GM19397 (cell line): ENCODE measurements around the gene ISYNA1.
A peak's percentile ranks its signal among the peaks of the same experiment; 100 is the strongest.

ENCODE experiments used
- ATAC-seq: cut with Tn5 transposase; IDR thresholded peaks from one replicate; pipeline ENCODE4 v1.9.1; 2021; ENCODE audit warnings: mild to moderate bottlenecking, moderate library complexity; ENCODE audit not compliant: unreplicated experiment

ISYNA1 gene

DNA sequence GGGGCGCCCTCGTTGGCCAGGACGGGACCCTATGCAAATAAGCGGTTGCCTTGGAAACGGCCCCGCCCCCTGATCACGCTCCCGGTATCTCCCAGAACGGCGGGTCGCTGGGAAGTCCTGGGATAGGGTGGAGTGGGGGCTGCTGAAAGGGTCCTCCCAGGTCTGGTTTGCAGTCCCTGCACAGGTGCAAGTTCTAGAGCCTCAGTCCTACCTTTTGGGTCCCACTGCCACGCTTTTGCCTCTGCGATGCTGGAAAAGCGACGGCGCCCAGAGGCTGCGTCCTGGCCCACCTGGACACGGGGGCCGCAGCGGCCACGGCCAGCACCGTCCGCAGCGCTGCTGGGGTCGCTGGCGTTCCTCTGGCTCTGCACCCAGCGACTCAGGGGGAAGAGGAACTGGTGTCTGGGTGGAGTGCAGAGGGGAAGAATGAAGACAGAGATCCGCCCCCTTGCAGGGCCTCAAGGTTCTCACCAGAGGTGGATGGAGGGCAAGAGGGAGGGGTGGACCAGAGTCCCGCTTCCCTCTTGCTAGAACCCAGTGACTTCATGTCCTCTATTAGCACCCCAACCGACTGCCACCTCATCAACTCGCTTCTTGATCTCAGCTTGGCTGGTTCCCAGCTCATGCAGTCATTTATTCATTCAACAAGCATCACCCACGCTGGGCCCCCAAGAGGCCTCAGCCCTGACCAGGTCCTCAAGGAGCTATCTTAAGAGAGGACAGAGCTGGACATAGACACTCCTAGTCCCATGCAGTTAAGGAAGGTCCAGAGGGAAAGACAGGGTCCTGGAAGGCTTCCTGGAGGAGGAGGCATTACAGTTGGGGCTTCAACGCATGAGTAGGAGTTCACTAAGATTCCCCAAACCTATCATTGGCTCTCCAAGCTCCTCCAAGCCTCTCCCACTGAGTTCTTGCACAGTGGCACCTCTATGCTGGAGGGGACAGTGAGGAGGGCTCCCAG lies 40.4 kb downstream of the ISYNA1 start, which contains the start of gene LRRC25:
Gene LRRC25, minus strand, starts transcription at position 381 of the 961 bp plus-strand sequence. CDS start 659 bp downstream, outside the sequence.
- no peak for ATAC-seq

DNA sequence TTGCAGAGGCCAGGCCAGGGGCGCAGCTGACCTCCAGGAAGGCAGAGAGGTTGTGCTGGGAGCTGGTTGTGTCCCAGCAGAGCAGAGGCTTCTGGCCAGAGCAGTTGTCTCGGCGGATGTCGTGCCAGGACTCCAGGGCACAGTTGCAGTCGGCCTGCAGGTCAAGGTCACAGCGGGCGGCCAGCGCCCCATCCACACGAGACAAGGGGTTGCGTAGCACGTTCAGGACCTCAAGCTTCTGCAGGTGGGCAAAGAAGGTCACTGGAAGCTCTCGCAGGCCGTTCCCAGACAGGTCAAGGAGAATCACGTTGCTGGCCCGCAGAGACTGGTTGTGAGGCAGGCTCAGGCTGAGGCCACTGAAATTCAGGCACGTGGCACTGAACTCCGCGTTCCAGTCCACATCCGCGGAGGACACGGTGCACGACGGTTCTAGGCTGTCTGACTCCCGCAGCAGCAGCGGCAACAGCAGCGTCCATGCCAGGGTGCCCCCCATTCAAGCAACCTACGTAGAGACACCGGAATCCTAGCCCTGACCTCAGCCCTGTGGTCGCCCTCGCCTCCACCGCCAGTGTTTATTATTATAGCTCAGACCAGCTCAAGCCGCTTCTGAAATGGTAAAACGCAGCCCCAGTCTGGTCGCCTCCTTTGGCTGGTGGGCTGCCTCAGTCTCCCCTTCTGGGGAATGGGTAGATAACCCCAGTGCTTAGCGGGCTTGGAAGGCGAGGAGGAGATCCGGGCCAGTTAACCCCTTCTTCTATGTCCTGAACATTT lies 41.3 kb downstream of the ISYNA1 start:
- no peak for ATAC-seq

DNA sequence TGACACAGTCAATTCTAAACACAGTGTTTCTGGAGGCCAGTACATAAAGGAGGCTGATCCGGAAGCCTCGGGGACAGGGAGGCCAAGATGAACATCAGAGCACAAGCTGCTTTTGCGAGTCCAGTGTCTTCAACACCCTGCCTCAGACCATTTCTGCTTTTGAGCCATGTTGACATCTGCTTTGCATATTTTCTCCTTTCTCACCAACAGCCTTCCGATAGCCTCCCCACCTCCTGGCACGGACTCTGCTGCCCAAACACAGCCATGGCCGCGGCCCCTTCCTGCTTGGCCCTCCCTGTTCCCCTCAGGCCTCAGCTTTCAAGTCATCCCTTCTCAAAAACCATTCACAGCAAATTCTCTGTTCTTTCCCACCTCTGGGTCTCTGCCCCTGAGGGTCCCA lies 44.1 kb downstream of the ISYNA1 start:
- ATAC-seq = no peak

DNA sequence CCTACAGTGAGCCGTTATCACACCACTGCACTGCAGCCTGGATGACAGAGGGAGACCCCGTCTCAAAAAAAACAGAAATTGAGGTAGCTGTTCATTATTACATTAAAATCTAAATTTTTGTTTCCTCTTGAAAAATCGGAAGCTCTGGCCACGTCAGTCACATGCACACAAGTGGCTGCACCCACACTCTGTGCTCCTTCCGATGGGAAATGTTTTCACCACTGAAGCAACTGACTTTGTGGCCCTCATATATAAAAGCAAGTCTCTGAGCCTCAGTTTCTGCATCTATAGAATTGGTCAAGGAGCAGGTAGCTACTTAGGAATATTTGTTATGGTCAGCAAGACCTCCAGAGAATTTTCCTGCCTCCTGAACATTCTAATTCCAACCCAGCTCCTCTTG lies 45.0 kb downstream of the ISYNA1 start:
- no peak for ATAC-seq

DNA sequence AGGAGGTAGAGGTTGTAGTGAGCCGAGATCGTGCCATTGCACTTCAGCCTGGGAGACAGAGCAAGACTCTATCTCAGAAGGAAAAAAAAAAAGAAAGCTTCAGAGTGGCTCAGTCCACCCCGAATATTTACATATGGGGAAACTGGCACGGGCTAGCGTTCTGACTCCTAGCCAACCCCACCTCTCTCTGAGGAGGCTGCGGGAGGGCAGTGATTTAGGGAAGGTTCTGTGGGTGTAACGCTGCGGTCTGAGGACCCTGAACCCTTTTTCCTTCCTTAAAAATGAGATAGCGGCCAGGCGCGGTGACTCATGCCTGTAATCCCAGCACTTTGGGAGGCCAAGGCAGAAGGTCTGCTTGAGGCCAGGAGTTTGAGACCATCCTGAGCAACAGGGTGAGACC lies 45.5 kb downstream of the ISYNA1 start:
- ATAC-seq = no peak

DNA sequence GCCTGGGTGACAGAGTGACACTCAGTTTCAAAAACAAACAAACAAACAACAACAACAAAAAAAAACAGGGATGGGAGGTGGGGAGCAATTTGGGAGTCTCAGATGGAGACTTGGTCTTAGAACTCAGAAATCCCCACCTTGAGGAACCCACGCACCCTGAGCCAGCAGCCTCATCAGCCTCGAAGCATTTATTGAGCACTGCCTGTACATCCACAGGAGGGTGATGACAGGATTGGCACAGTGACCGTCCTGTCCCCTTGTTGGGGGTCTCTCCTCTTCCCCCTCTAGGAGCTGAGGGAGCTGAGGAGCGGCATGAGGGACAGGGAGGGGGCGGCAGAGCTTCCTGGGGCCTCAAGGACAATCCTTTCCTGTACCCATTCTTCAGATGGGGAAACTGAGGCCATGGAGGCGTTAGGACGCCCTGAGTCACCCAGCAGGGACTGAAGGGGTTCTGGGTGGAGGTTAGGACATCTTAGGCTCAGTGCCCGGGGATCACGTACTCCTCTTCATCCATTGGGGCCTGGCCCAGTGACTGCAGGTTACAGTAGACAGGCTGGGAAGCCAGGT lies 46.3 kb downstream of the ISYNA1 start:
- no peak for ATAC-seq

DNA sequence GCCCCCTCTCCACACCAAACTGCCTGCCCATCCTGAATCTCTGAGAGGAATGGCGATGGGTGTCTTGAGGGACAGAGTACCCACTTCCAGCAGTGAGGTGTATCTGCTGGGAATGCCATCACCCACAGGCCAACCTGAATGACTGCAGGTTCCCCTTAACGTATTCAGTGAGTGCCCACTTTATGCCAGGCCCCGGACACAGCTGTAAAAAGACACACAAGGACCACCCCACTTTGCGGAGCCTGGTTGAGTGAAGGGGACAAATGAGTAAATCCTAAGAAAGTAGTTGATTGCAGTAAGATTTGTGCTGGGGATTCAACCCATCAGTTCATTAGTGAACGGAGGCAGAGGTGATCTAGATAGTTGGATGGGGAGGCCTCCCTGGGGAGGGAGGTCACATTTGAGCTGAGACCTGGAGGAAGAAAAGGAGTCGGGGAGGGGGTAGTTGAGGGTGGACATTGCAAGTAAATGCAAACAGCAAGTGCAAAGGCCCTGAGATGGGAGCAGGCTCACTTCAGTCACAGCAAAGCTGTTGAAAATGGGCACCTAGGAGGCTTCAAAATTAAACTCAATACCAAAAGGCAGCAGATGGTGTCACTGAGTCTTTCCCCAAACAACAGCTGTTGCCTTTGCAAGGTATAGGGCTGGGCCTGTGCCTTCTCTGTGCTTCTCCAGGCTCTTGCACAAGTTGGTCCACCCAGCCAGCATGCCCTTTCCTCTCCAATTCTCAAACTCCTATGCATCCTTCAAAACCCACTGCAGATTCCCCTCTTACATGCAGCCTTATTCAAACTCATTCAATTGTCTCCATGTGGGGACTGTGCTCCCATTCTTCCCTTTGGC lies 47.6 kb downstream of the ISYNA1 start:
- no peak for ATAC-seq

DNA sequence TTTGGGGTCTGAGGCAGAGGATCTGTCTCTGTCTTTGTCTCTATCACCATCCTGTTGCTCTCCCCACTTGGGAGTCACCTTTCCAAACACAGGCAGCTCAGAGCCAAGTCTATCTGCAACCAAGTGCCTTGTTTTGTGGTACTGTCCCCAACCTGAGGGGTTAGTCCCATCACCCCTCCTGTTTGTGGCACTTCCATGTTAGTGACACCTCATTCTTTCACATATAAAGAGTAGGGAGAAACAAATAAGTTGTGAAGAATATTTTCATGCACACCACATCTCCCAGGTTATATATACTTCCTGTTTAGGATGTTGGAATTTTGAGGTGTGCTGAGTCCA lies 48.2 kb downstream of the ISYNA1 start:
- no peak for ATAC-seq

DNA sequence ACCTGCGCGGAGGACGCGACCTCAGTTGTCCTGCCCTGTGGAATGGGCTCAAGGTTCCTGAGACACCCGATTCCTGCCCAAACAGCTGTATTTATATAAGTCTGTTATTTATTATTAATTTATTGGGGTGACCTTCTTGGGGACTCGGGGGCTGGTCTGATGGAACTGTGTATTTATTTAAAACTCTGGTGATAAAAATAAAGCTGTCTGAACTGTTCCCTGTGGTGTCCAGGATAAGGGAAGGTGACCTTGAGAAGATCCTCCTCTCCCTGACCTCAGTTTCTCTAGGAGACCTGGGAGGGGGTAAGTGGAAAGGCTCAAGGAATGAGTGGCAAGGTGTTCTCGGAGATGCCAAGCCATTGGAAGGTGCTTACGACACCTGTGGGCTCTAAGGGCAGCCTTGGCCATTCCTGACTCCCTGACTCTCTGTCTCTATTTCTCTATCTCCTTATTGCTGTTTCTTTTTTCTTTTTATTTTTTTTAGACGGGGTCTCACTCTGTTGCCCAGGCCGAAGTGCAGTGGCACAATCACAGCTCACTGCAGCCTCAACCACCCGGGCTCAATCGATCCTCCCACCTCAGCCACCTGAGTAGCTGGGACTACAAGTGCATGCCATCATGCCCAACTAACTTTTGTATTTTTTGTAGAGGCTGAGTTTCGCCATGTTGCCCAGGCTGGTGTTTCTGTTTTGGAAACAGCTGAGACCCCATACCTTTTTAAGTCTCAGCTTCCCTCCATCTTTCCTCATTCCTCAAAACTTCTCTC lies 48.8 kb downstream of the ISYNA1 start:
- ATAC-seq = no peak

DNA sequence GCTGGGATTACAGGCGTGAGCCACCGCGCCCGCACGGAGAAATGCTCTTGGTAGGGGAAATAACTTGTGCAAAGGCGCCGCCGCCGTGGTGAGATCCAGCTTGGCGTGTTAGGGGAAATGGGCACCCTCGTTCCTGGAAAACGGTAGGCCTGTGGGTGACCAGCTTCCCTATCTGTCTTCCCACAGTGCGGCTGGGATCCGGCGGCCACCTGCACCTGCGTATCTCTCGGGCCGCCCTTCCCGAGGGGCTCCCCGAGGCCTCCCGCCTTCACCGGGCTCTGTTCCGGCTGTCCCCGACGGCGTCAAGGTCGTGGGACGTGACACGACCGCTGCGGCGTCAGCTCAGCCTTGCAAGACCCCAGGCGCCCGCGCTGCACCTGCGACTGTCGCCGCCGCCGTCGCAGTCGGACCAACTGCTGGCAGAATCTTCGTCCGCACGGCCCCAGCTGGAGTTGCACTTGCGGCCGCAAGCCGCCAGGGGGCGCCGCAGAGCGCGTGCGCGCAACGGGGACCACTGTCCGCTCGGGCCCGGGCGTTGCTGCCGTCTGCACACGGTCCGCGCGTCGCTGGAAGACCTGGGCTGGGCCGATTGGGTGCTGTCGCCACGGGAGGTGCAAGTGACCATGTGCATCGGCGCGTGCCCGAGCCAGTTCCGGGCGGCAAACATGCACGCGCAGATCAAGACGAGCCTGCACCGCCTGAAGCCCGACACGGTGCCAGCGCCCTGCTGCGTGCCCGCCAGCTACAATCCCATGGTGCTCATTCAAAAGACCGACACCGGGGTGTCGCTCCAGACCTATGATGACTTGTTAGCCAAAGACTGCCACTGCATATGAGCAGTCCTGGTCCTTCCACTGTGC lies 49.6 kb downstream of the ISYNA1 start:
- peak; percentile 81 for ATAC-seq

DNA sequence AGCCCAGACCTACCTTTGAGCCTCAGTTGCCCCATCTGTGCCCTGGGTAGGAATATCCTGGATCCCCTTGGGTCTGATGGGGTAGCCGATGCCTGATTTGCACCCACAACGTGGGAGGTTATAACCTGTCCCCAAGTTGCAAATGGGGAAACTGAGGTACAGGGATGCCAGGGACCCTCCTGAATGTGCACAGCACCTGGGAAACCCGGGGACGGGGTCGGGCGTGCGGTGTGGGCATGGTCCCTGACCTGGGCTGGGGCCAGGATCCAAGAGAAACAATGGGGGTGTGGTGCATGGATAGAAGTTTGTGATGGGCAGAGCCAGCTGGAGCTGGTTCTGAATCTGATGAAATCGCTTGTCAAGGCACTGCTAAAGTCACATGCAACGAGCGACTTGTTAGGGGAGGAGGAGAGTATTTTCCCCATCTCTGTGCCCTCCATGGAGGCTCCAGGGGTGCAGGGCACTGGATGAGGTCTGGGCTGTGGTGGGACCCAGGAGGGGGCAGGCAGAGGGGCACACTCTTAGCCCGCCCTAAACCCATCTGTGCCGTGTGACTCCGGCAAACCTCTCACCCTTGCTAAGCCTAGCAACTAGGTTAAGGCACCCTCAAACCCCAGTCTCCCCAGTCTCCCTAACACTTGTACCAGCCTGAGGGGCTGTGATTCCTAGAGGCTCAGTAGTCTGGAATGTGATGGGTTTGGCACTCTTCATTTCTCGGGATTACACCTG lies 51.2 kb downstream of the ISYNA1 start:
- no peak for ATAC-seq

DNA sequence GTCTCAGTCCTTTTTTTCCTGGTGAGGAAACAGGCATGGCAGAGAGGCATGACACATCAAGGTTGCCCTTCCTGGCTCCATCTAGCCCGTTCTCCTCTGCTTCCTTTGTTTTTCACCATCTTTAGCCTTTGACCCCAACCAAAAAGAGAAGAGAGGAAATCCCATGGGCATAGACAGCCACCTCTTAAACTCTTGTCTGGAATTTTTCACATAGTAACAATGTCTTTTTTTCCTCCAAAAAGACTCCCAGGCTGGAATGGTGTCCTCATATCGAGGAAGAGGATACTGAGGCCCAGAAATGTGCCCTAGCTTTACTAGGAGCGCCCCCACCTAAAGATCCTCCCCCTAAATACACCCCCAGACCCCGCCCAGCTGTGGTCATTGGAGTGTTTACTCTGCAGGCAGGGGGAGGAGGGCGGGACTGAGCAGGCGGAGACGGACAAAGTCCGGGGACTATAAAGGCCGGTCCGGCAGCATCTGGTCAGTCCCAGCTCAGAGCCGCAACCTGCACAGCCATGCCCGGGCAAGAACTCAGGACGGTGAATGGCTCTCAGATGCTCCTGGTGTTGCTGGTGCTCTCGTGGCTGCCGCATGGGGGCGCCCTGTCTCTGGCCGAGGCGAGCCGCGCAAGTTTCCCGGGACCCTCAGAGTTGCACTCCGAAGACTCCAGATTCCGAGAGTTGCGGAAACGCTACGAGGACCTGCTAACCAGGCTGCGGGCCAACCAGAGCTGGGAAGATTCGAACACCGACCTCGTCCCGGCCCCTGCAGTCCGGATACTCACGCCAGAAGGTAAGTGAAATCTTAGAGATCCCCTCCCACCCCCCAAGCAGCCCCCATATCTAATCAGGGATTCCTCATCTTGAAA lies 52.0 kb downstream of the ISYNA1 start, which contains the start of gene GDF15:
Gene GDF15, plus strand, starts transcription at position 484 of the 868 bp plus-strand sequence. Its CDS starts 32 bp downstream, at position 516.
- ATAC-seq = no peak

DNA sequence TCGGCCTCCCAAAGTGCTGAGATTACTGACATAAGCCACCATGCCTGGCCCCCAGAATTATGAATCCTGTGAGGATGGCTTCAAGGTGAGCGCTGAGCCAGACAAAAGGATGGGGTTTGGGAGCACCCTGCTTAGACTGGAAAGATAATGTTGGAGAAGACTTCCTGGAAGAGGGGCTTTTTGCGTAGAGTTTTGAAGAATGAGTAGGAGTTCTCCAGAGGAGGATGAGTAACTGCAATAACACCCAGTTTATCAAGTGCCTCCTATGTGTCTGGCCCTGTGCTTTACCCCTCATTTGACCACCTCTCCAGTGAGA lies 52.6 kb downstream of the ISYNA1 start:
- ATAC-seq = no peak

DNA sequence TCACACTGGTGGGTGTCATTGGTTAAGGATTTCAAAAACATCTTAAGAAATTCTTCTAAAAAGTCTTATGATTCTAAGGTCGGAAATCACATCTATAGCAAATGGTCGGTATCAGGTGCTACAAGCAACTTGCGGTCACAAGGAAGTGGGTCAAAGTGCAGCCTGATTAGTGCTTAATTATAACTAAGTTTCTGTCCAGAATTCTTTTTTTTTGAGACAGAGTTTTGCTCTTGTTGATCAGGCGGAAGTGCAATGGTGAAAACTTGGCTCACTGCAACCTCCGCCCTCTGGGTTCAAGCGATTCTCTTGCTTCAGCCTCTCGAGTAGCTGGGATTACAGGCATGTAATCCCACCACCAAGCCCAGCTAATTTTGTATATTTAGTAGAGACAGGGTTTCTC lies 53.2 kb downstream of the ISYNA1 start:
- no peak for ATAC-seq
